Measurements from ENCODE around the gene FOXO3.

The FOXO3 gene

GRCh38 chr6:108608453-108609275 lies 47.9 kb downstream of the FOXO3 start:
- Histone ChIP-seq H3K9me3 (ENCODE audit: low read depth, low read length) (peaks cover 5% of the 10 kb centered on the region; the same call in 1 of the 2 replicates), H3K36me3 (ENCODE audit: insufficient read depth, low read length) (no peaks in the 10 kb centered on the region), H3K4me3 (no peak overlapping the region), H3K9ac (ENCODE audit: insufficient read length) (no peak overlapping the region), H3K27ac (no peak overlapping the region)
- no peak for TF ChIP-seq POLR2AphosphoS5 (IDR thresholded peaks at IDR 0.05; ENCODE audit: borderline replicate concordance, low read depth, low read length)
- TF ChIP-seq FOXP2 (optimal IDR thresholded peaks at IDR 0.05; ENCODE audit: control extremely low read depth, extremely low read length, insufficient read depth): no peak
- no peak for DNase-seq (ENCODE audit: low read depth, low spot score)

GRCh38 chr6:108609276-108609769 lies 48.6 kb downstream of the FOXO3 start:
- DNase-seq (ENCODE audit: low read depth, low spot score): no peak
- Histone ChIP-seq H3K4me3 (no peak overlapping the region), H3K9ac (ENCODE audit: insufficient read length) (no peak overlapping the region), H3K9me3 (ENCODE audit: low read depth, low read length) (peaks cover 5% of the 10 kb centered on the region; the same call in 1 of the 2 replicates), H3K27ac (no peak overlapping the region), H3K36me3 (ENCODE audit: insufficient read depth, low read length) (no peaks in the 10 kb centered on the region)
- TF ChIP-seq EZH2 (IDR thresholded peaks at IDR 0.05) (no peak), POLR2AphosphoS5 (IDR thresholded peaks at IDR 0.05; ENCODE audit: borderline replicate concordance, low read depth, low read length) (no peak), FOXP2 (optimal IDR thresholded peaks at IDR 0.05; ENCODE audit: control extremely low read depth, extremely low read length, insufficient read depth) (no peak)

- H3K36me3 ChIP-seq (ENCODE audit: insufficient read depth, low read length): no peaks in the 10 kb centered on the region
Observed at GRCh38 chr6:108610270-108610839, 49.6 kb downstream of the FOXO3 start.

DNA sequence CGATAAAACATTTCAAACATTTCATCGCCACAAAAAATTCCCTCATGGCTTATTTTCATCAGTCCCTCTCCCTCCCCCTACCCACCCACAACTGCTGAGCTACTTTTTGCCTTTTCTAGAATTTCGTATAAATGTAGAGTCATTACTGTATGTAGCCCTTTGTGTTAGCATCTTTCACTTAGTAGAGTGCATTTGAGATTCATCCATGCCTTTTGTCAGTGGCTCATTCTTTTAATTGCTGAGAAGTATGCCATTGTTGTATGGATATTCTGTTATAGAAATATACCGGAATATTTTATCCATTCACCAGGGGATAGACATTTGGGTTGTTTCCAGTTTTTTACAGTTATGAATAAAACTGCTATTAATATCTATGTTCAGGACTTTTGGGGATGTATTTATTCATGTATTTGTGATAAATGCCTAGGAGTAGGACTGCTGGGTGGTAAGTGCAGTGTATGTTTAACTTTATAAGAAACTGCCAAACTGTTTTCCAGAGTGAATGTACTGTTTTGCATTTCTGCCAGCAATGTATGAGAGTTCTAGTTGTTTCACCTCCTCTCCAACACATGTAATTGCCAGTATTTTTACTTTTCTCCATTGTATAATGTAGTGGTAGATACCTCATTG lies 50.4 kb downstream of the FOXO3 start:
- DNase-seq (ENCODE audit: low read depth, low spot score): no peak
- H3K9me3 ChIP-seq (ENCODE audit: low read depth, low read length): peaks cover 5% of the 10 kb centered on the region; the same call in 1 of the 2 replicates
- no peak overlapping the region for H3K9ac ChIP-seq (ENCODE audit: insufficient read length)
- TF ChIP-seq EZH2 (IDR thresholded peaks at IDR 0.05) (no peak), POLR2AphosphoS5 (IDR thresholded peaks at IDR 0.05; ENCODE audit: borderline replicate concordance, low read depth, low read length) (no peak), FOXP2 (optimal IDR thresholded peaks at IDR 0.05; ENCODE audit: control extremely low read depth, extremely low read length, insufficient read depth) (no peak)
- no peak overlapping the region for H3K4me3 ChIP-seq
- no peaks in the 10 kb centered on the region for H3K36me3 ChIP-seq (ENCODE audit: insufficient read depth, low read length)
- H3K27ac ChIP-seq: no peak overlapping the region; the same call in 1 of the 2 replicates

More at GRCh38 chr6:108610270-108610839, 49.6 kb downstream of the FOXO3 start:
- Histone ChIP-seq H3K9me3 (ENCODE audit: low read depth, low read length) (peaks cover 5% of the 10 kb centered on the region; the same call in 1 of the 2 replicates), H3K4me3 (no peak overlapping the region), H3K27ac (no peak overlapping the region), H3K9ac (ENCODE audit: insufficient read length) (no peak overlapping the region)
- DNase-seq (ENCODE audit: low read depth, low spot score): no peak
- TF ChIP-seq POLR2AphosphoS5 (IDR thresholded peaks at IDR 0.05; ENCODE audit: borderline replicate concordance, low read depth, low read length) (no peak), FOXP2 (optimal IDR thresholded peaks at IDR 0.05; ENCODE audit: control extremely low read depth, extremely low read length, insufficient read depth) (no peak), EZH2 (IDR thresholded peaks at IDR 0.05) (no peak)

DNA sequence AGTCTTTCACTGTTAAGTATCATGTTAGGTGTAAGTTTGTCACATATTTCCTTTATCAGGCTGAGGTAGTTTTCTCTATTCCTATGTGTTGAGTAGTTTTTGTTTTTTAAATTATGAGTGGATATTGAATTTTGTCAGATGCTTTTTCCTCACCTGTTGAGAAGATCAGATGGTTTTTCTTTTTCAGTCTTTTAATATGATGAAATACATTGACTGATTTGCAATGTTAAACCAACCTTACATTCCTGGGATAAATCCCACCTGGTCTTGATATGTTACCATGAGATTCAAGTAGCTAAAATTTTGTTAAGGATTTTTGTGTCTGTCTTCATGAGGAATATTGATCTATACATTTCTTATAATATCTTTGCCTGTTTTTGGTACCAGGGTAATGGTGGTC lies 52.1 kb downstream of the FOXO3 start:
- H3K9ac ChIP-seq (ENCODE audit: insufficient read length): no peak overlapping the region
- DNase-seq (ENCODE audit: low read depth, low spot score): no peak
- TF ChIP-seq EZH2 (IDR thresholded peaks at IDR 0.05) (no peak), POLR2AphosphoS5 (IDR thresholded peaks at IDR 0.05; ENCODE audit: borderline replicate concordance, low read depth, low read length) (no peak), FOXP2 (optimal IDR thresholded peaks at IDR 0.05; ENCODE audit: control extremely low read depth, extremely low read length, insufficient read depth) (no peak)
- H3K4me3 ChIP-seq: no peak overlapping the region
- no peaks in the 10 kb centered on the region for H3K36me3 ChIP-seq (ENCODE audit: insufficient read depth, low read length)
- H3K27ac ChIP-seq: no peak overlapping the region
- H3K9me3 ChIP-seq (ENCODE audit: low read depth, low read length): peaks cover 5% of the 10 kb centered on the region; the same call in 1 of the 2 replicates

- Histone ChIP-seq H3K36me3 (ENCODE audit: insufficient read depth, low read length) (no peaks in the 10 kb centered on the region), H3K27ac (no peak overlapping the region), H3K9ac (ENCODE audit: insufficient read length) (no peak overlapping the region), H3K9me3 (ENCODE audit: low read depth, low read length) (peaks cover 5% of the 10 kb centered on the region; the same call in 1 of the 2 replicates), H3K4me3 (no peak overlapping the region)
- no peak for DNase-seq (ENCODE audit: low read depth, low spot score)
- TF ChIP-seq POLR2AphosphoS5 (IDR thresholded peaks at IDR 0.05; ENCODE audit: borderline replicate concordance, low read depth, low read length) (no peak), FOXP2 (optimal IDR thresholded peaks at IDR 0.05; ENCODE audit: control extremely low read depth, extremely low read length, insufficient read depth) (no peak), EZH2 (IDR thresholded peaks at IDR 0.05) (no peak)
Observed at GRCh38 chr6:108616544-108616943, 55.8 kb downstream of the FOXO3 start.

DNA sequence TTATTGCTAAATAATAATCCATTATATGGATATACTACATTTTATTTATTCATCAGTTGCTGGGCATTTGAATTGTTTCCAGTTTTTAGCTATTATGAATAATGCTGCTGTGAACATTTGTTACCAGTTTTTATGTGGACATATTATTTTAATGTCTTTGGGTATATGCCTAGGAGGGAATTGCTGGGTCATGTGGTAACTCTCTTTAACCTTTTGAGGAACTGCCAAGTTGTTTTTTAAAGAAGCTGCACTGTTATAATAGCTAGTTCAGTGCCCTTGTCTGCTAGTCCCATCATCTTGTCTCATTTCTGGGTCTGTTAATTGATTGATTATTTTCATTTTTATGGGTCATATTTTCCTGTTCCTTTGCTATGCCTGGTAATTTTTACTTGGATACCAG lies 56.3 kb downstream of the FOXO3 start:
- Histone ChIP-seq H3K9ac (ENCODE audit: insufficient read length) (no peak overlapping the region), H3K4me3 (no peak overlapping the region), H3K9me3 (ENCODE audit: low read depth, low read length) (peaks cover under 1% of the 10 kb centered on the region; the same call in 1 of the 2 replicates), H3K36me3 (ENCODE audit: insufficient read depth, low read length) (no peaks in the 10 kb centered on the region), H3K27ac (no peak overlapping the region)
- TF ChIP-seq FOXP2 (optimal IDR thresholded peaks at IDR 0.05; ENCODE audit: control extremely low read depth, extremely low read length, insufficient read depth) (no peak), EZH2 (IDR thresholded peaks at IDR 0.05) (no peak), POLR2AphosphoS5 (IDR thresholded peaks at IDR 0.05; ENCODE audit: borderline replicate concordance, low read depth, low read length) (no peak)
- no peak for DNase-seq (ENCODE audit: low read depth, low spot score)

- Histone ChIP-seq H3K36me3 (ENCODE audit: insufficient read depth, low read length) (no peaks in the 10 kb centered on the region), H3K4me3 (no peak overlapping the region), H3K9ac (ENCODE audit: insufficient read length) (no peak overlapping the region), H3K9me3 (ENCODE audit: low read depth, low read length) (no peaks in the 10 kb centered on the region), H3K27ac (no peak overlapping the region)
- DNase-seq (ENCODE audit: low read depth, low spot score): no peak
- TF ChIP-seq POLR2AphosphoS5 (IDR thresholded peaks at IDR 0.05; ENCODE audit: borderline replicate concordance, low read depth, low read length): no peak
- no peak for TF ChIP-seq FOXP2 (optimal IDR thresholded peaks at IDR 0.05; ENCODE audit: control extremely low read depth, extremely low read length, insufficient read depth)
- no peak for TF ChIP-seq EZH2 (IDR thresholded peaks at IDR 0.05)
Observed at GRCh38 chr6:108618623-108619152, 58.0 kb downstream of the FOXO3 start.
